GM18526 (cell line): Measurements from ENCODE around the gene SAT1.

Experiments
- POLR2A ChIP-seq: IDR thresholded peaks from 3 replicates; pipeline ENCODE4 v1.6.1; 2011; ENCODE audit not compliant: insufficient read length; ENCODE audit errors: extremely low read depth

Gene SAT1

DNA sequence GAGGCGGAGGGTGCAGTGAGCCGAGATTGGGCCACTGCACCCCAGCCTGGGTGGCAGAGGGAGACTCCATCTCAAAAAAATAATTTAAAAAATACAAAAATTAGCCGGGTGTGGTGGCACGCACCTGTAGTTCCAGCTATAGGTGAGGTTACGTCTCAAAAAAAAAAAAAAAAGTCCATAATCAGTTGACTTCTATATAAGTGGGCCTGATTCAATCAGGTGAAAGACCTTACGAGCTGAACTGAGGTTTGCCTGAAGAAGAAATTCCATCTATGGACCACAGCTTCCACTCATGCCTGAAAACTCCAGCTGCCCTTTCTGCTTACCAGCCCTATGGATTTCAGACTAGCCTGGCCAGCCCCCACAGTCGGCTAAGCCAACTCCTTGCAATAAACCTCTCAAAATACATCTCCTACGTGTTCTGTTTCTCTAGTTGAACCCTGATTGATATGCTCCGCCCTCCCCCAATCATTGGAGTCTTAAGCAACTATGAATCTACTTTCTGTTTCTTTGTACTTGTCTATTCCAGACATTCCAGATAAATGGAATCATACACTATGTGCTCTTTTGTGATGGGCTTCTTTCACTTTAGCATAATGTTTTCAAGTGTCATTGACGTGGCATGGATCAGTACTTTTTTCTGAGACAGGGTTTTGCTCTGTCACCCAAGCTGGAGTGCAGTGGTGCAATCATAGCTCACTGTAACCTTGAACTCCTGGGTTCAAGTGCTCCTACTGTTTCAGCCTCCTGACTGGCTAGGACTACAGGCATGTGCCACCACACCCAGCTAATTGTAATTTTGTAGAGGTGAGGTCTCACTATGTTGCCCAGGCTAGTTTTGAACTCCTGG, 36.6 kb downstream of the SAT1 start:
- TF ChIP-seq POLR2A = no peak

DNA sequence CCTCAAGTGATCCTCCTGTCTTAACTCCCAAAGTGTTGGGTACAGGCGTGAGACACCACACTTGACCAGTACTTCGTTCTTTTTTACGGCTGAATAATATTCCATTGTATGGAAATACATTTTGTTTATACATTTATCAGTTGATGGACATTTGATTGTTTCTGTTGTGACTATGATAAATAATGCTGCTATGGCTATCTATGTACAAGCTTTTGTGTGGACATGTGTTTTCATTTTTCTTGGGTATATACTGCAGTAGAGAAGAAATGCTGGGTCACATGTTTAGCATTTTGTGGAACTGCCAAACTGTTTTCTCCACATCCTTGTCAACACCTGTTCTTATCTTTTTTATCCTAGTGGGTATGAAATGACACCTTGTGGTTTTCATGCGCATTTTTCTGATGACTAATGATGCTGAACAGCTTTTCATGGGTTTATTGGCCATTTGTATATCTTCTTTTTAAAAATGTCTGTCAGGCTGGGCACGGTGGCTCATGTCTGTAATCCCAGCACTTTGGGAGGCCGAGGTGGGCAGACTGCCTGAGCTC, 37.3 kb downstream of the SAT1 start:
- no peak for TF ChIP-seq POLR2A

DNA sequence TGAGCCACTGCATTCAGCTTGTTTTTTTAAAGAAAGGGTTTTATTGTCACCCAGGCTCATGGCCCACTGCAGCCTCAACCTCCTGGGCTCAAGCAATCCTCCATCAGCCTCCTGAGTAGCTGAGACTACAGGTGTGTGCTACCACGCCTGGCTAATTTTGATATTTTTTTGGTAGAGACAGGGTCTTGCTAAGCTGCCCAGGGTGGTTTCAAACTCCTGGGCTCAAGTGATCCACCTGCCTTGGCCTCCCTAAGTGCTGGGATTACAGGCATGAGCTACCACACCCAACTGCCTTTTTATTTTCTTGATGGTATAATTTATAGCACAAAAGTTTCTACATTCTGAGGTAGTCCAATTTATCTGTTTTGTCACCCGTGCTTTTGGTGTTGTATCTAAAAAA, 38.9 kb downstream of the SAT1 start:
- no peak for TF ChIP-seq POLR2A

DNA sequence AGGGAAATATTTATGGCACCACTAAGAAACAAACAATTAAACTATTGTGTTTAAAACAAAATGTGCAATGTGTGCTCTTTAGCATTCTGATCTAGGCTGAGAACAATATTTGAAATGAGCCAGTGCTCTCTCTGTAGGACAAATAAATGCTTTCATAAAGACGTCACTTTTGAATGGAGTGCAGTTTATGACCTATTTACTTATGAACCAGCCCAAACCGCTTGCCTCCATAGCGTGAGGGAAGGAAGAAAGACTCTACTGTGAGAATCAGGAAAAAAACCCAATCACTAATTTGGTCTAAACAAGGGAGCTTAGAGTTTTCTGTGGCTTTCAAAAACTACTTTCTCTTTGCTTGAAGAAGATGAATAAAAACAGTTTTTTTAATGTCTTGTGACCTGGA, 39.4 kb downstream of the SAT1 start:
- TF ChIP-seq POLR2A = no peak

DNA sequence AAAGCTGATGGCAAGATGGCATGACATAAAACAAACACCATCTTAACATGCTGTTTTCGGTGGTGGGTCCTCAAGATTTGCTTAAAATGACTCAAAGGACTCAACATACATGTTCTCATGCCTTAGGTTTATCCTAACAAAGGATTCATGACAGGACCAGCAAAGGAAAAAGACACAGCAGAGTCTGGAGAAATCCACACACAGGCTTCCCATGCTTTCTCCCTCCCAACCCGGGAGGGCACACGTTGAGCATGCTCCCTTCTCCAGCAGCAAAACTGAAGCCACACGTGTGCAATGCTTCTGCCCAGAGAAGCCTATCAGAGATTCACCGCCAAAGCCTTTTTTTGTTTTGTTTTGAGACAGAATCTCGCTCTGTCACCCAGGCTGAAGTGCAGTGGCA, 39.9 kb downstream of the SAT1 start:
- TF ChIP-seq POLR2A = no peak

DNA sequence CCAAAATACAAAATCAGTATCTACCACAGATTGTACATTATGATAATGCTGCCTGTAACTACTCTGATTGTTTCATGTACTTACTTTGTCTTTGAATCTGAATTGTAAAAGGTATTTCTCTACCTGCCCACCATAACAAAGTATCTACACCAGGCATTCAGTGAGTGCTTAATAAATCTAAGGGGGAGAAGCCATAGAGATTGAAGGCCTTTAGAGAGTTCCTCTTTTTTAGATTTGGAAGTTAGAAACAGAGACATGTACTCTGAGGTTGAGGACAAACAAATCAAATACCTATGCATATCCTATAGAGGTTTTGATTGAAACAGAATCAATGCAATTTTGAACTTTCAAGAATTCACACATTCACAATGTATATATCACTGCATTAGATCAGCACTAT, 42.7 kb downstream of the SAT1 start:
- no peak for TF ChIP-seq POLR2A

DNA sequence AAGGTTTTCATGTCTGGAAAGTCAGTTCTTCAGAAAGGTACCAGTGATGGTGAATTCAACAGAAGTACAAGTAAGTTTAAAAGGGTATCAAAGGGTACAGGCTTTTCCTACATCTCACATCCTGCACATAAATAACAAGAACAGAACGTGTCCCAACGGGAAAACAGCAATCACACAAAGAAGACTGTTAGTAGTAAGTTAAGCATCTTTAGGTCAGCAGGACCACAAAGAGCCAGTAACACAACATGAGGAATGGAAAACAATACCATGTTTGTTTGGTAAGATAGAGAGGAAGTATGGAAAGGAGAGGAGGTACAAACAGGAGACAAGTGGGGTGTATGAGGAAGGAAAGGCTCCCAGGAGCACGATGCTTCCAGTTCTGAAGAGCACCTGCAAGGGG, 43.2 kb downstream of the SAT1 start:
- TF ChIP-seq POLR2A = no peak

DNA sequence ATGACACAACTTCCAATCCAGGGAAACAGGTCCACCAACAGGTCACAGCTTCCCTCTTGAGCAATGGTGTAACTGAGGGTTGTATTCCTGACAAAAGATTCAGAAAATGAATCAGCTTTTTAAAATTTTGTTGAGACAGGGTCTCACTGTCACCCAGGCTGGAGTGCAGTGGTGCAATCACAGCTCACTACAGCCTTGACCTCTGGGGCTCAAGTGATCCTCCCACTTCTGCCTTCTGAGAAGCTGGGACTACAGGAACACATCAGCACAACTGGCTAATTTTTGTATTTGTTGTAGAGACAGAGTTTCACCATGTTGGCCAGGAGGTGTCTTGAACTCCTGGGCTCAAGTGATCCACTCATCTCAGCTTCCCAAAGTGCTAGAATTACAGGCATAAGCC, 43.7 kb downstream of the SAT1 start:
- no peak for TF ChIP-seq POLR2A

DNA sequence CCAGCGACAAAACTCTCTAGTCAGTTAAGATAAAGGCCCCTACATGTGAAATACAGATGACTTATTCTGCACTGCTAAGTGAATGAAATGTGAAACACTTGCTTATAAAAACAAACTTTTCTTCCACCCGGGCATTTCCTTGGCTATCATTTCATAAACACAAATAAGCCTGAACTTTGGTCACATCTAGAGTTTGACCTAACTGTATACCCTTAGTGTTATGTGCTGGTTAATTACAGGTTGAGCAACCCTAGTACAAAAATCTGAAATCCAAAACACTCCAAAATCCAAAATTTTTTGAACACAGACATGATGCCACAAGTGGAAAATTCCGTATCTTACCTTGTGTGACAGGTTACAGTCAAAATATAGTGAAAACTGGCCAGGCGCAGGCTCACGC, 45.9 kb downstream of the SAT1 start:
- TF ChIP-seq POLR2A = no peak

DNA sequence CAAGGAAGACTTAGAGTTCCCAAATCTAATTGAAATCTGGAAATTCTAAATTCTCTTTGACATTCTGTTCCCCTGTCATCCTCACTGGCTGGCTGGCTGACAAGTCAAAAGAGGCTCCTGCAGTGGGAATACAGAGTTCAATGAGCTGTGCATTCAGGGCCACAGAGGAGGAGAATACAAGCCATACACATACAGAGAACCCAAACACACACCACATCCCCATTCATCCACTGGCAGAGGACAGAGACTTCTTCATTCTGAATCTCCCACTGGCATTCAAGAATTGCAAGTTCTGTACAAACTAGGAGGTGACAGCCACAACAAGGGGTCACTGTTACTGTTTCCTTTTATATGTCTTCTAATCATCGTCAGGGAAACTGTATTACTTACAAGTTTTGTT, 49.7 kb downstream of the SAT1 start:
- TF ChIP-seq POLR2A = no peak
